ENCODE results near the gene CLCN6. TPM values are rescaled to one million over a fixed set of nuclear protein-coding genes. Genes with fewer than 3 reads are reported as not detected.

The CLCN6 gene
- total RNA-seq, 1 donor, result 21.0 TPM

DNA sequence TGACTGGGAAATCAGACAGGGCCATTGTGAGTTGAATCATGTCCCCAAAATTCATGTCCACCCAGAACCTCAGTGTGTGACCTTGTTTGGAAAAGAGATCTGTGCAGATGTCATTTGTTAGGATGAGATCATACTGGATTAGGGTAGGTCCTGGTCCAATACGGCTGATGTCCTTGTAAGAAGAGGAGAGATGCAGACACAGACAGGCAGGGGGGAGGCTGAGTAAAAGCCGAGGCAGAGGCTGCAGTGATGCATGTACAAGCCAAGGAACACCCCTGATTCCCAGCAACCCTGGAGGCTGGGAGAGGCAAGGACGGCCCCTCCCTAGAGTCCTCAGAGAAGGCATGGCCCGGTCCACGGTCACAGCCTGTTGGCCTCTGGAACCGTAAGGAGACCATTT lies 68.6 kb downstream of the CLCN6 start:
- Histone ChIP-seq H3K9me3 (ENCODE audit: low read depth, low read length) (no peaks in the 10 kb centered on the region), H3K4me1 (ENCODE audit: insufficient read depth, low read length) (no peaks in the 10 kb centered on the region), H4K20me1 (ENCODE audit: insufficient read depth, low read length) (no peaks in the 10 kb centered on the region), H3K27ac (ENCODE audit: low read depth, low read length) (no peak overlapping the region), H3K79me2 (ENCODE audit: insufficient read depth, low read length) (no peaks in the 10 kb centered on the region), H3K27me3 (ENCODE audit: insufficient read depth, low read length) (peaks cover 10% of the 10 kb centered on the region), H3K36me3 (ENCODE audit: insufficient read depth, low read length) (no peaks in the 10 kb centered on the region), H3K4me3 (ENCODE audit: insufficient read depth, low read length) (no peak overlapping the region), H3K4me2 (ENCODE audit: insufficient read depth, low read length) (no peak overlapping the region), H2AFZ (ENCODE audit: low read length) (no peak overlapping the region)
- DNase-seq (ENCODE audit: insufficient read length, low spot score, missing footprints), result peak; percentile 71
- TF ChIP-seq, protein P1, sequence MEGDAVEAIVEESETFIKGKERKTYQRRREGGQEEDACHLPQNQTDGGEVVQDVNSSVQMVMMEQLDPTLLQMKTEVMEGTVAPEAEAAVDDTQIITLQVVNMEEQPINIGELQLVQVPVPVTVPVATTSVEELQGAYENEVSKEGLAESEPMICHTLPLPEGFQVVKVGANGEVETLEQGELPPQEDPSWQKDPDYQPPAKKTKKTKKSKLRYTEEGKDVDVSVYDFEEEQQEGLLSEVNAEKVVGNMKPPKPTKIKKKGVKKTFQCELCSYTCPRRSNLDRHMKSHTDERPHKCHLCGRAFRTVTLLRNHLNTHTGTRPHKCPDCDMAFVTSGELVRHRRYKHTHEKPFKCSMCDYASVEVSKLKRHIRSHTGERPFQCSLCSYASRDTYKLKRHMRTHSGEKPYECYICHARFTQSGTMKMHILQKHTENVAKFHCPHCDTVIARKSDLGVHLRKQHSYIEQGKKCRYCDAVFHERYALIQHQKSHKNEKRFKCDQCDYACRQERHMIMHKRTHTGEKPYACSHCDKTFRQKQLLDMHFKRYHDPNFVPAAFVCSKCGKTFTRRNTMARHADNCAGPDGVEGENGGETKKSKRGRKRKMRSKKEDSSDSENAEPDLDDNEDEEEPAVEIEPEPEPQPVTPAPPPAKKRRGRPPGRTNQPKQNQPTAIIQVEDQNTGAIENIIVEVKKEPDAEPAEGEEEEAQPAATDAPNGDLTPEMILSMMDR (IDR thresholded peaks at IDR 0.05; ENCODE audit: extremely low read depth, low read depth, low read length), result no peak

DNA sequence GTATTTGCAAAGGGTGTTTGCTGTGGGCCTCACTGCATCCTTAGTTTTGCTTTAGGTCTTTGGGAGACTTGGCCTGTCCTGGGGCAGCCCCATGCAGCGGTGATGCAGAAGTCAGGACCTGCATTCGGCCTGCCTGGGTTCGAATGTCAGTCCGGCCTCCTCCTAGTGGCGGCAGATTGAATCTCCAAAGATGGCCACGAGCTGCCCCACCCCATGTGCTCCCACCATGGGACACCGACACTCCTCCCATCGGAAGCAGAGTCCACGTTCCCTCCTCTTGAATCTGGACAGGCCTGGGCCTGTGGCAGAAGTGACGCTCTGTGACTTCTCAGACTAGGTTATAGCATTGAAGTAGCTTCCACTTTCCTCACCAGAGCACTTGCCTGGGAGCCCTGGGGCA lies 69.1 kb downstream of the CLCN6 start:
- Histone ChIP-seq H3K27me3 (ENCODE audit: insufficient read depth, low read length) (peaks cover 10% of the 10 kb centered on the region), H3K27ac (ENCODE audit: low read depth, low read length) (no peak overlapping the region), H3K79me2 (ENCODE audit: insufficient read depth, low read length) (no peaks in the 10 kb centered on the region), H3K4me3 (ENCODE audit: insufficient read depth, low read length) (no peak overlapping the region), H4K20me1 (ENCODE audit: insufficient read depth, low read length) (no peaks in the 10 kb centered on the region), H3K4me1 (ENCODE audit: insufficient read depth, low read length) (no peaks in the 10 kb centered on the region), H3K4me2 (ENCODE audit: insufficient read depth, low read length) (no peak overlapping the region), H3K36me3 (ENCODE audit: insufficient read depth, low read length) (no peaks in the 10 kb centered on the region), H2AFZ (ENCODE audit: low read length) (no peak overlapping the region), H3K9me3 (ENCODE audit: low read depth, low read length) (no peaks in the 10 kb centered on the region)
- TF ChIP-seq, protein P1 (IDR thresholded peaks at IDR 0.05; ENCODE audit: extremely low read depth, low read depth, low read length), result no peak
- peak; percentile 72 for DNase-seq (ENCODE audit: insufficient read length, low spot score, missing footprints)

DNA sequence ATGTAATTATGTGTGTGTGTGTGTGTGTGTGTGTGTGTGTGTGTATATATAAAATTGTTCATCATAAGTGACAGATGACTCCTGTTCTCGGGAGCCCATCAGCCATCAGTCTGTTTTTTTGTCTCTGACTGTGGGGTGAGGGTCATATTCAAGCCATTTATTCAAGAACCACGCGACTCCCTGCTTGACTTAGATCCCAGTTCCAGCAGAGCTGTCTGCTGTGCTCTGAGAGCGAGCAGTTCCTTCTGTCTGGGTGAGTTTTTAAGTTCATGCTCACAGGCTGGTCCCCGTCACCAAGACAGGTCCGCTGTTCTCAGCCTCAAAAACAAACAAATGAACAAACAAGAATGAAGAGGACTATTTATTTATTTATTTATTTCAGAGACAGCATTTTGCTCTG lies 71.1 kb downstream of the CLCN6 start:
- Histone ChIP-seq H3K4me1 (ENCODE audit: insufficient read depth, low read length) (no peaks in the 10 kb centered on the region), H3K9me3 (ENCODE audit: low read depth, low read length) (no peaks in the 10 kb centered on the region), H3K79me2 (ENCODE audit: insufficient read depth, low read length) (no peaks in the 10 kb centered on the region), H3K27me3 (ENCODE audit: insufficient read depth, low read length) (peaks cover 8% of the 10 kb centered on the region), H3K27ac (ENCODE audit: low read depth, low read length) (no peak overlapping the region), H4K20me1 (ENCODE audit: insufficient read depth, low read length) (no peaks in the 10 kb centered on the region), H3K4me2 (ENCODE audit: insufficient read depth, low read length) (no peak overlapping the region), H2AFZ (ENCODE audit: low read length) (no peak overlapping the region), H3K36me3 (ENCODE audit: insufficient read depth, low read length) (no peaks in the 10 kb centered on the region), H3K4me3 (ENCODE audit: insufficient read depth, low read length) (no peak overlapping the region)
- TF ChIP-seq, protein P1 (IDR thresholded peaks at IDR 0.05; ENCODE audit: extremely low read depth, low read depth, low read length), result no peak
- peak; percentile 34 for DNase-seq (ENCODE audit: insufficient read length, low spot score, missing footprints)

DNA sequence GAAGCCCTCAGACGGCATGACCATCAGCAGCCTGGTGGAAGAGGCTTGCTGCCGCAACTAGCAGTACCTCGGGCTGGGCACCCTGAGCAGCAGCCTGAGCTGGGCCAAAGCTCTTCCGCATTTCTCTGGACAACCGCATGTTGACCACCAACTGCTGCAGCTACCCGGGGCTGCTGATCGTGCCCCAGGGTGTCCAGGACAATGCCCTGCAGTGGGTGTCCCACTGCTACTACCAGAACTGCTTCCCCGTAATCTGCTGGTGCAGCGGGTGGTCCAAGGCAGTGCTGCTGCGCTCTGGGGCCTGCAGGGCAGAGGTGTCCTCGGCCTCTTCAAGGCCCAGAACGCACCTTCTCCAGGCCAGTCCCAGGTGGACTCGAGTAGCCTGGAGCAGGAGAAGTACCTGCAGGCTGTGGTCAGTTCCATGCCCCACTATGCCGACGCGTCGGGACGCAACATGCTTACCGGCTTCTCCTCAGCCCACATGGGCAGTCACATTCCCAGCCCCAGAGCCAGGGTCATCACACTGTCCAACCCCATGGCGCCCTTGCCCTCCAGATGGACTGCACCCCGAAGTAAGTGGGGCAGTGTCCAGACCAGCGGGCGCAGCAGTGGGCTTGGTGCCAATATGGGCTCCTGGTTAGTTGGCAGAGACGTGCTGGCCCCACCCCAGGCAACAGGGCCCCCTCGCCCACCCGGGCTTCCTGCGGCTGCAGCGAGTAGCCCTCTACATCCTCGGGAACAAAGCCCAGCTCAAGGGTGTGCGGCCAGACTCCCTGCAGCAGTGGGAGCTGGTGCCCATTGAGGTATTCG lies 72.3 kb downstream of the CLCN6 start:
- Histone ChIP-seq H3K4me3 (ENCODE audit: insufficient read depth, low read length) (no peak overlapping the region), H3K27me3 (ENCODE audit: insufficient read depth, low read length) (peaks cover 8% of the 10 kb centered on the region)
- TF ChIP-seq, protein P1 (IDR thresholded peaks at IDR 0.05; ENCODE audit: extremely low read depth, low read depth, low read length), result no peak

More for the DNA sequence above, 72.3 kb downstream of the CLCN6 start:
- peak; percentile 68 for DNase-seq (ENCODE audit: insufficient read length, low spot score, missing footprints)
- Histone ChIP-seq H4K20me1 (ENCODE audit: insufficient read depth, low read length) (no peaks in the 10 kb centered on the region), H3K36me3 (ENCODE audit: insufficient read depth, low read length) (no peaks in the 10 kb centered on the region), H3K79me2 (ENCODE audit: insufficient read depth, low read length) (no peaks in the 10 kb centered on the region), H3K9me3 (ENCODE audit: low read depth, low read length) (no peaks in the 10 kb centered on the region), H3K4me2 (ENCODE audit: insufficient read depth, low read length) (no peak overlapping the region), H2AFZ (ENCODE audit: low read length) (no peak overlapping the region), H3K4me1 (ENCODE audit: insufficient read depth, low read length) (no peaks in the 10 kb centered on the region), H3K27ac (ENCODE audit: low read depth, low read length) (no peak overlapping the region)

All from osteoblast (primary cell).